Measurements from ENCODE around the gene MAGI2. TPM values are rescaled to one million over a fixed set of nuclear protein-coding genes. Genes with fewer than 3 reads are reported as not detected.

Gene MAGI2
- total RNA-seq, 1 experiment from 2014 or later = 0.34 TPM

DNA sequence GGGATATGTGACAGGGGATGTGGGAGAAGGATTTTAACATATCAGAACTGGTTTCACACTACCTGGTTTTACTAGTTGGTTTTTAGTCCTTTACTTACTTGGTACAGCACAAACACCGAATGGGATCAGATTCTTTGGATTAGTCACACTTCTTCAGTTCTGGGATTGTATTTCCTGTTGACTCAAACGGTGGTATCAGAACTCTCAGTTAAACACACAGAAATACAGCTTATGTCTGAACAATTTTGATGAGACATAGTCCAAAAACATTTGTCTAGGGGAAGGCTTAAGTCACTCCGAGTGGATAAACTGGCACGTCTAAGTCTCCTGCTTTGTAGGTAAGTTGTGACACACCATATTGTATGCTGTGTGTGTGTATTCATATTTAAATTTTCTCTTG lies 1174.4 kb downstream of the MAGI2 start:
- no TSS peak for BruUV-seq (replicated peaks)
- POLR2A ChIA-PET (ENCODE audit: low non-redundant PET) = no interaction called here
- Histone ChIP-seq H3K9me3 (ENCODE audit: low read depth, low read length, poor library complexity, severe bottlenecking) (no peaks in the 10 kb centered on the region), H3K4me1 (ENCODE audit: insufficient read depth, low read length, poor library complexity, severe bottlenecking) (no peaks in the 10 kb centered on the region), H3K36me3 (ENCODE audit: insufficient read depth, low read length, poor library complexity, severe bottlenecking) (no peaks in the 10 kb centered on the region), H3K27ac (ENCODE audit: low read depth, low read length, poor library complexity, severe bottlenecking) (no peak overlapping the region), H3K4me3 (ENCODE audit: low read depth, low read length, poor library complexity, severe bottlenecking) (no peak overlapping the region), H3K27me3 (replicated peaks; ENCODE audit: insufficient read depth, low read depth, low read length, poor library complexity) (peaks cover 4% of the 10 kb centered on the region)
- peak; percentile 26 for DNase-seq (ENCODE audit: low spot score)
- intact Hi-C loops (cut with micrococcal nuclease; ENCODE audit: unreplicated experiment) = no loop called here
- CTCF ChIA-PET = no interaction called here
- TF ChIP-seq, protein P1, sequence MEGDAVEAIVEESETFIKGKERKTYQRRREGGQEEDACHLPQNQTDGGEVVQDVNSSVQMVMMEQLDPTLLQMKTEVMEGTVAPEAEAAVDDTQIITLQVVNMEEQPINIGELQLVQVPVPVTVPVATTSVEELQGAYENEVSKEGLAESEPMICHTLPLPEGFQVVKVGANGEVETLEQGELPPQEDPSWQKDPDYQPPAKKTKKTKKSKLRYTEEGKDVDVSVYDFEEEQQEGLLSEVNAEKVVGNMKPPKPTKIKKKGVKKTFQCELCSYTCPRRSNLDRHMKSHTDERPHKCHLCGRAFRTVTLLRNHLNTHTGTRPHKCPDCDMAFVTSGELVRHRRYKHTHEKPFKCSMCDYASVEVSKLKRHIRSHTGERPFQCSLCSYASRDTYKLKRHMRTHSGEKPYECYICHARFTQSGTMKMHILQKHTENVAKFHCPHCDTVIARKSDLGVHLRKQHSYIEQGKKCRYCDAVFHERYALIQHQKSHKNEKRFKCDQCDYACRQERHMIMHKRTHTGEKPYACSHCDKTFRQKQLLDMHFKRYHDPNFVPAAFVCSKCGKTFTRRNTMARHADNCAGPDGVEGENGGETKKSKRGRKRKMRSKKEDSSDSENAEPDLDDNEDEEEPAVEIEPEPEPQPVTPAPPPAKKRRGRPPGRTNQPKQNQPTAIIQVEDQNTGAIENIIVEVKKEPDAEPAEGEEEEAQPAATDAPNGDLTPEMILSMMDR (conservative IDR thresholded peaks at IDR 0.05; ENCODE audit: low read depth, low read length) = no peak
- TF ChIP-seq EZH2 (IDR thresholded peaks at IDR 0.05; ENCODE audit: borderline replicate concordance, low read depth, low read length, poor library complexity, severe bottlenecking) = no peak

DNA sequence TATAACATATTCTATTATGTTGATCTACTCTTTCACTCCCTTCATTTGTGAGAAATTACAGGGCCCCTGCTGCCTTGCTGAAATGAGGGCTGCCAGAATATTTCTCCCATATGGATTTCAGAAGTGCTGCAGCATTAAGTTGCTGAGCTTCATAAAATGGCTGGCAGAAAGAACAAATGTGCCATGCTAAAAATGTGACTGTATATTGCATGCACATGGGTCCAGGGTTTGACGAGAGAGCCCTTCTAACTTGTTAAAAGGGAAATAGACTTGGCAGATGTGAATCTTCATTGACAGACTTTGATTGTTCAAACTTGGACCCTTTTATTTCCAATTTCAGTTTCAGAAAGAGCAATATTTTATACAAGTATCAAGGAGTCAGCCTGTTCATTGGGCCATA lies 1186.3 kb downstream of the MAGI2 start:
- no peaks in the 10 kb centered on the region for H3K4me1 ChIP-seq (ENCODE audit: insufficient read depth, low read length, poor library complexity, severe bottlenecking)
- no peak for DNase-seq (ENCODE audit: low spot score)
- no peak for TF ChIP-seq EZH2 (IDR thresholded peaks at IDR 0.05; ENCODE audit: borderline replicate concordance, low read depth, low read length, poor library complexity, severe bottlenecking)
- TF ChIP-seq, protein P1 (conservative IDR thresholded peaks at IDR 0.05; ENCODE audit: low read depth, low read length) = no peak
- H3K4me3 ChIP-seq (ENCODE audit: low read depth, low read length, poor library complexity, severe bottlenecking) = no peak overlapping the region
- ChIA-PET POLR2A (ENCODE audit: low non-redundant PET) (no interaction called here), CTCF (no interaction called here)
- BruUV-seq (replicated peaks) = no TSS peak
- H3K27me3 ChIP-seq (replicated peaks; ENCODE audit: insufficient read depth, low read depth, low read length, poor library complexity) = peaks cover 11% of the 10 kb centered on the region
- H3K9me3 ChIP-seq (ENCODE audit: low read depth, low read length, poor library complexity, severe bottlenecking) = no peaks in the 10 kb centered on the region
- no peak overlapping the region for H3K27ac ChIP-seq (ENCODE audit: low read depth, low read length, poor library complexity, severe bottlenecking)
- intact Hi-C loops (cut with micrococcal nuclease; ENCODE audit: unreplicated experiment) = no loop called here
- no peaks in the 10 kb centered on the region for H3K36me3 ChIP-seq (ENCODE audit: insufficient read depth, low read length, poor library complexity, severe bottlenecking)

DNA sequence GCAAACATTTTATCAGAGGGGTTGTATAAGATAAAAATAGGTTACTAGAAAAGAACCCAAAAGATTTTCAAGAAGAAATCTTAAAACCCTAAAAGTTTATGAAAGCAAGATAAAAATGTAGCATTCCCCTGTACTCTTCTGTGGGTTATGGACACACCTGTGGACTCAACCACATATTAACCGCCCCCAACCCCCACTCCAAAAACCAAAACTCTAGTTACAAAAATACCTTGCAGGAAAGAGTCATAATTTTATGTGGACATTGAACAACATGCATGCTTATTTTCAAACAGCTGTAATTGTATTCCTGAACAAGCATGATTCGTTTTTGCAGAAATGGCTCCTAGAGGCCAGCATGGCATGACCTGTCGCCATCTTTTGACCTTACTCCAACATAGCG lies 1188.0 kb downstream of the MAGI2 start:
- H3K9me3 ChIP-seq (ENCODE audit: low read depth, low read length, poor library complexity, severe bottlenecking) = no peaks in the 10 kb centered on the region
- intact Hi-C loops (cut with micrococcal nuclease; ENCODE audit: unreplicated experiment) = no loop called here
- no peaks in the 10 kb centered on the region for H3K36me3 ChIP-seq (ENCODE audit: insufficient read depth, low read length, poor library complexity, severe bottlenecking)
- CTCF ChIA-PET = no interaction called here
- H3K27me3 ChIP-seq (replicated peaks; ENCODE audit: insufficient read depth, low read depth, low read length, poor library complexity) = peaks cover 11% of the 10 kb centered on the region
- DNase-seq (ENCODE audit: low spot score) = no peak
- H3K4me1 ChIP-seq (ENCODE audit: insufficient read depth, low read length, poor library complexity, severe bottlenecking) = no peaks in the 10 kb centered on the region
- BruUV-seq (replicated peaks) = no TSS peak
- H3K4me3 ChIP-seq (ENCODE audit: low read depth, low read length, poor library complexity, severe bottlenecking) = no peak overlapping the region
- H3K27ac ChIP-seq (ENCODE audit: low read depth, low read length, poor library complexity, severe bottlenecking) = no peak overlapping the region
- TF ChIP-seq, protein P1 (conservative IDR thresholded peaks at IDR 0.05; ENCODE audit: low read depth, low read length) = no peak
- TF ChIP-seq EZH2 (IDR thresholded peaks at IDR 0.05; ENCODE audit: borderline replicate concordance, low read depth, low read length, poor library complexity, severe bottlenecking) = no peak
- POLR2A ChIA-PET (ENCODE audit: low non-redundant PET) = no interaction called here

All from A673 (cell line).